Sigmoid colon (tissue), 7 donors: ENCODE measurements around the gene SLC34A2. TPM values are rescaled to one million over a fixed set of nuclear protein-coding genes. Genes with fewer than 3 reads are reported as not detected.

Experiments used
- DNase-seq: peaks from one replicate; pipeline ENCODE4 v3.0.0-alpha.2; 2019
- H3K27ac ChIP-seq, 4 donors: fragments of 200-600 bp; sonication (generic); one replicate each; pipeline ENCODE4 v1.5.1; 2016 to 2019; ENCODE audit warnings: mild to moderate bottlenecking in 1 of 4
- H3K27me3 ChIP-seq, 3 donors: fragments of 200-600 bp; sonication (generic); one replicate each; pipeline ENCODE4 v1.5.1; 2019; ENCODE audit warnings: mild to moderate bottlenecking in 1 of 3
- H3K36me3 ChIP-seq, 4 donors: fragments of 200-600 bp; sonication (generic); one replicate each; pipeline ENCODE4 v1.5.1; 2016 to 2019
- H3K4me1 ChIP-seq, 4 donors: fragments of 200-600 bp; sonication (generic); one replicate each; pipeline ENCODE4 v1.5.1; 2017 to 2019
- H3K4me3 ChIP-seq, 4 donors: fragments of 200-600 bp; sonication (generic); one replicate each; pipeline ENCODE4 v1.5.1; 2017 to 2019; ENCODE audit warnings: mild to moderate bottlenecking in 2 of 4, moderate library complexity in 1 of 4
- H3K9me3 ChIP-seq, 4 donors: fragments of 200-600 bp in 3 of 4; sonication (generic) in 3 of 4; one replicate each; pipeline versions ENCODE4 v1.5.1 to v1.6.1; 2013 to 2019
- CTCF ChIP-seq, 4 experiments: fragments of 450-650 bp in 3 of 4; fragments of 200-600 bp in 1 of 4; IDR thresholded peaks; one replicate each; pipeline ENCODE4 v1.5.1; 2016 to 2019; ENCODE audit warnings: antibody characterized with exemption in 4 of 4, mild to moderate bottlenecking in 3 of 4, moderate library complexity in 2 of 4
- EP300 ChIP-seq, 4 donors: sonication (generic); formaldehyde crosslinking; IDR thresholded peaks; one replicate each; pipeline ENCODE4 v1.6.1; 2017; ENCODE audit warnings: antibody characterized with exemption in 4 of 4
- POLR2A ChIP-seq, 2 donors: fragments of 450-650 bp; IDR thresholded peaks; one replicate each; pipeline ENCODE4 v1.6.1; 2016; ENCODE audit warnings: antibody characterized with exemption in 2 of 2, mild to moderate bottlenecking in 2 of 2, moderate library complexity in 2 of 2
- POLR2AphosphoS5 ChIP-seq, 4 donors: sonication (generic); formaldehyde crosslinking; IDR thresholded peaks; one replicate each; pipeline ENCODE4 v1.6.1; 2017; ENCODE audit warnings: antibody characterized with exemption in 4 of 4
- WGBS, 2 donors: extraction: QIAGEN DNeasy Blood & Tissue Kit; methylation state at CpG; one replicate each; pipeline ENCODE4 v1.1.7; 2013; 5-methylcytosine and 5-hydroxymethylcytosine counted together
- intact Hi-C: fragments of 100-400 bp; cut with DNase I; formaldehyde crosslinking; loops from one replicate; pipeline ENCODE4 v1.15.1; 2023
- polyA plus RNA-seq, 3 donors: library from polyadenylated mRNA; stranded (reverse); fragments of 200-250 nt; gene quantifications; one replicate each; pipeline ENCODE4 v1.2.3, GENCODE V29; 2013
- total RNA-seq, 4 donors: library from RNA; depleted of rRNA; stranded (reverse); fragments of >200 nt; gene quantifications; one replicate each; pipeline ENCODE4 v1.1.0, GENCODE V29; 2016
- donor health status: healthy with polysubstance abuse.
- donor health status: Bipolar disorder and iron deficiency.
- donor health status: healthy.

Gene SLC34A2
- total and polyA plus RNA-seq, 7 donors = 0.03 to 0.60 TPM; not detected in 5

GRCh38 chr4:25638806-25639205, 16.8 kb upstream of the SLC34A2 start:
- Histone ChIP-seq H3K4me1 (no peaks in the 10 kb centered on the region), H3K4me3 (no peak overlapping the region), H3K27me3 (no peaks in the 10 kb centered on the region), H3K27ac (no peak overlapping the region), H3K36me3 (no peaks in the 10 kb centered on the region), H3K9me3 (no peaks in the 10 kb centered on the region)
- no peak for DNase-seq
- TF ChIP-seq POLR2A (IDR thresholded peaks at IDR 0.05) = no peak
- TF ChIP-seq EP300 (IDR thresholded peaks at IDR 0.05) = no peak
- no peak for TF ChIP-seq CTCF (IDR thresholded peaks at IDR 0.05)
- TF ChIP-seq POLR2AphosphoS5 (IDR thresholded peaks at IDR 0.05) = no peak
- intact Hi-C loops = no loop called here
- 81% methylated on average over 4 of the region's 4 CpGs for WGBS, 2 donors

- Histone ChIP-seq H3K4me1 (peaks cover 0 to 1% (median under 1%) of the 10 kb centered on the region in 4 donors), H3K27ac (no peak overlapping the region), H3K4me3 (no peak overlapping the region), H3K36me3 (no peaks in the 10 kb centered on the region), H3K27me3 (peaks cover 0 to 9% (median 6%) of the 10 kb centered on the region in 3 donors), H3K9me3 (no peaks in the 10 kb centered on the region)
- intact Hi-C loops = no loop called here
- no peak for DNase-seq
- TF ChIP-seq POLR2A (IDR thresholded peaks at IDR 0.05) (no peak), EP300 (IDR thresholded peaks at IDR 0.05) (no peak), POLR2AphosphoS5 (IDR thresholded peaks at IDR 0.05) (no peak), CTCF (IDR thresholded peaks at IDR 0.05) (no peak)
- WGBS, 2 donors = 86 to 88% methylated on average over 6 of the region's 6 CpGs
Measured at GRCh38 chr4:25650311-25650710, 5.3 kb upstream of the SLC34A2 start.

GRCh38 chr4:25651682-25652081, 4.0 kb upstream of the SLC34A2 start:
- Histone ChIP-seq H3K4me3 (no peak overlapping the region), H3K27ac (no peak overlapping the region), H3K36me3 (no peaks in the 10 kb centered on the region), H3K4me1 (peaks cover 0 to 7% (median 3%) of the 10 kb centered on the region in 4 donors), H3K9me3 (no peaks in the 10 kb centered on the region), H3K27me3 (peaks cover 4 to 23% (median 14%) of the 10 kb centered on the region in 3 donors)
- TF ChIP-seq POLR2AphosphoS5 (IDR thresholded peaks at IDR 0.05) = no peak
- no peak for TF ChIP-seq CTCF (IDR thresholded peaks at IDR 0.05)
- no peak for TF ChIP-seq POLR2A (IDR thresholded peaks at IDR 0.05)
- TF ChIP-seq EP300 (IDR thresholded peaks at IDR 0.05) = no peak
- 87 to 88% methylated on average over 5 of the region's 5 CpGs for WGBS, 2 donors
- intact Hi-C loops = no loop called here
- DNase-seq = no peak

- intact Hi-C loops = no loop called here
- Histone ChIP-seq H3K36me3 (no peaks in the 10 kb centered on the region), H3K27me3 (peaks cover 4 to 28% (median 14%) of the 10 kb centered on the region in 3 donors), H3K27ac (no peak overlapping the region), H3K4me1 (peaks cover 0 to 7% (median 3%) of the 10 kb centered on the region in 4 donors), H3K4me3 (no peak overlapping the region), H3K9me3 (no peaks in the 10 kb centered on the region)
- no peak for DNase-seq
- no peak for TF ChIP-seq POLR2A (IDR thresholded peaks at IDR 0.05)
- TF ChIP-seq EP300 (IDR thresholded peaks at IDR 0.05) = no peak
- no peak for TF ChIP-seq POLR2AphosphoS5 (IDR thresholded peaks at IDR 0.05)
- no peak for TF ChIP-seq CTCF (IDR thresholded peaks at IDR 0.05)
- 64 to 72% methylated on average over 17 of the region's 17 CpGs for WGBS, 2 donors
Measured at GRCh38 chr4:25654031-25654970, 1.4 kb upstream of the SLC34A2 start.
